LNCAP (cell line): ENCODE results near the gene TNS3.

Experiments
- CTCF ChIP-seq: fragments of 450-650 bp; IDR thresholded peaks from 2 replicates; pipeline ENCODE4 v1.5.1; 2017; ENCODE audit warnings: mild to moderate bottlenecking

TNS3 gene

GRCh38 chr7:47557694-47558670 lies 23.9 kb downstream of the TNS3 start:
- TF ChIP-seq CTCF = no peak

- TF ChIP-seq CTCF = no peak
Measured at GRCh38 chr7:47557317-47557693, 24.6 kb downstream of the TNS3 start.

GRCh38 chr7:47556511-47557180 lies 25.3 kb downstream of the TNS3 start:
- TF ChIP-seq CTCF = no peak

GRCh38 chr7:47553309-47553708 lies 28.6 kb downstream of the TNS3 start:
- no peak for TF ChIP-seq CTCF

GRCh38 chr7:47552621-47553020 lies 29.3 kb downstream of the TNS3 start:
- no peak for TF ChIP-seq CTCF

GRCh38 chr7:47551668-47552440 lies 30.1 kb downstream of the TNS3 start:
- no peak for TF ChIP-seq CTCF

GRCh38 chr7:47550788-47551470 lies 31.0 kb downstream of the TNS3 start:
- no peak for TF ChIP-seq CTCF
